Measurements from ENCODE around the gene MYB. TPM values are rescaled to one million over a fixed set of nuclear protein-coding genes. Genes with fewer than 3 reads are reported as not detected.
A peak's percentile ranks its signal among the peaks of the same experiment; 100 is the strongest.

Gene MYB
- total RNA-seq, 2 donors from 2014 or later = 5.3 to 5.4 TPM

- H3K27ac Mint-ChIP-seq = no peak overlapping the region
- Histone ChIP-seq H3K27me3 (ENCODE audit: control insufficient read depth, insufficient read depth, low read length, poor library complexity, severe bottlenecking) (no peaks in the 10 kb centered on the region), H3K9ac (ENCODE audit: extremely low read depth, low read length, poor library complexity, severe bottlenecking) (no peak overlapping the region), H3K4me1 (ENCODE audit: control insufficient read depth, insufficient read depth, low read length) (peaks cover 9% of the 10 kb centered on the region), H3K36me3 (ENCODE audit: control insufficient read depth, insufficient read depth, low read length) (no peaks in the 10 kb centered on the region), H3K27ac (ENCODE audit: low read depth, low read length) (no peak overlapping the region), H3K9me3 (ENCODE audit: control insufficient read depth, low read length) (peaks cover 5% of the 10 kb centered on the region), H3K4me3 (ENCODE audit: low read length) (no peak overlapping the region)
- no peaks in the 10 kb centered on the region for H3K36me3 Mint-ChIP-seq (ENCODE audit: low read depth)
- H3K9me3 Mint-ChIP-seq = peaks cover 7% of the 10 kb centered on the region
- peaks cover 32% of the 10 kb centered on the region for H3K4me1 Mint-ChIP-seq
- no peak overlapping the region for H3K4me3 Mint-ChIP-seq
- whole genome bisulfite sequencing, 2 experiments (ENCODE audit: insufficient coverage in 1 of 2, insufficient read length in 1 of 2) = 99 to 100% methylated on average over 2 to 3 of the region's 3 CpGs
- no peak for DNase-seq
- H3K27me3 Mint-ChIP-seq (ENCODE audit: insufficient read depth) = no peaks in the 10 kb centered on the region
- TF ChIP-seq CTCF (conservative IDR thresholded peaks at IDR 0.05) = peak; percentile 38
Observed at GRCh38 chr6:135265278-135265677, 84.2 kb downstream of the MYB start.

GRCh38 chr6:135266675-135267074 lies 85.6 kb downstream of the MYB start:
- H3K4me1 ChIP-seq (ENCODE audit: control insufficient read depth, insufficient read depth, low read length) = peaks cover 16% of the 10 kb centered on the region
- H3K9me3 ChIP-seq (ENCODE audit: control insufficient read depth, low read length) = peaks cover 5% of the 10 kb centered on the region
- H3K9ac ChIP-seq (ENCODE audit: extremely low read depth, low read length, poor library complexity, severe bottlenecking) = no peak overlapping the region
- H3K27me3 Mint-ChIP-seq (ENCODE audit: insufficient read depth) = no peaks in the 10 kb centered on the region
- H3K27ac Mint-ChIP-seq = no peak overlapping the region
- no peaks in the 10 kb centered on the region for H3K27me3 ChIP-seq (ENCODE audit: control insufficient read depth, insufficient read depth, low read length, poor library complexity, severe bottlenecking)
- H3K4me3 ChIP-seq (ENCODE audit: low read length) = no peak overlapping the region
- 95 to 96% methylated on average over 8 of the region's 8 CpGs for WGBS, 2 experiments (ENCODE audit: insufficient coverage in 1 of 2, insufficient read length in 1 of 2)
- peaks cover 44% of the 10 kb centered on the region for H3K4me1 Mint-ChIP-seq
- no peak for TF ChIP-seq CTCF (conservative IDR thresholded peaks at IDR 0.05)
- H3K27ac ChIP-seq (ENCODE audit: low read depth, low read length) = no peak overlapping the region
- no peak for DNase-seq
- H3K36me3 ChIP-seq (ENCODE audit: control insufficient read depth, insufficient read depth, low read length) = no peaks in the 10 kb centered on the region
- no peaks in the 10 kb centered on the region for H3K36me3 Mint-ChIP-seq (ENCODE audit: low read depth)
- peaks cover 7% of the 10 kb centered on the region for H3K9me3 Mint-ChIP-seq
- H3K4me3 Mint-ChIP-seq = no peak overlapping the region

GRCh38 chr6:135267085-135267484 lies 86.0 kb downstream of the MYB start:
- Mint-ChIP-seq H3K36me3 (ENCODE audit: low read depth) (no peaks in the 10 kb centered on the region), H3K9me3 (peaks cover 7% of the 10 kb centered on the region), H3K27ac (no peak overlapping the region), H3K4me3 (no peak overlapping the region), H3K27me3 (ENCODE audit: insufficient read depth) (no peaks in the 10 kb centered on the region), H3K4me1 (peaks cover 46% of the 10 kb centered on the region)
- WGBS, 2 experiments (ENCODE audit: insufficient coverage in 1 of 2, insufficient read length in 1 of 2) = 87% methylated on average over 2 of the region's 2 CpGs; no CpG with 5 or more reads in 1 of the 2 experiments
- no peak overlapping the region for H3K9ac ChIP-seq (ENCODE audit: extremely low read depth, low read length, poor library complexity, severe bottlenecking)
- no peak for TF ChIP-seq CTCF (conservative IDR thresholded peaks at IDR 0.05)
- H3K4me1 ChIP-seq (ENCODE audit: control insufficient read depth, insufficient read depth, low read length) = peaks cover 16% of the 10 kb centered on the region
- H3K27me3 ChIP-seq (ENCODE audit: control insufficient read depth, insufficient read depth, low read length, poor library complexity, severe bottlenecking) = no peaks in the 10 kb centered on the region
- H3K9me3 ChIP-seq (ENCODE audit: control insufficient read depth, low read length) = peaks cover 5% of the 10 kb centered on the region
- no peaks in the 10 kb centered on the region for H3K36me3 ChIP-seq (ENCODE audit: control insufficient read depth, insufficient read depth, low read length)
- no peak overlapping the region for H3K4me3 ChIP-seq (ENCODE audit: low read length)
- H3K27ac ChIP-seq (ENCODE audit: low read depth, low read length) = no peak overlapping the region
- no peak for DNase-seq

Data from endodermal cell (in vitro differentiated cells).